Activated T-cell treated with anti-CD3 and anti-CD28 coated beads, Interleukin-2, amount 50 U/mL, for 1 hour (primary cell): ENCODE data around the gene ZNF582.
A peak's percentile ranks its signal among the peaks of the same experiment; 100 is the strongest.

Experiments used
- DNase-seq: peaks from one replicate; pipeline ENCODE4 v3.0.0-alpha.2; 2020

ZNF582 gene

GRCh38 chr19:56393119-56394012 lies at the start of gene ZNF582:
Gene ZNF582, minus strand, starts transcription at chr19:56393534. Its CDS starts 1,782 bp downstream, at chr19:56391752.
- DNase-seq = peak; percentile 86

- no peak for DNase-seq
Observed at GRCh38 chr19:56441206-56441792, 48.0 kb upstream of the ZNF582 start.

- no peak for DNase-seq
Observed at GRCh38 chr19:56423985-56424353, 30.6 kb upstream of the ZNF582 start.

DNA sequence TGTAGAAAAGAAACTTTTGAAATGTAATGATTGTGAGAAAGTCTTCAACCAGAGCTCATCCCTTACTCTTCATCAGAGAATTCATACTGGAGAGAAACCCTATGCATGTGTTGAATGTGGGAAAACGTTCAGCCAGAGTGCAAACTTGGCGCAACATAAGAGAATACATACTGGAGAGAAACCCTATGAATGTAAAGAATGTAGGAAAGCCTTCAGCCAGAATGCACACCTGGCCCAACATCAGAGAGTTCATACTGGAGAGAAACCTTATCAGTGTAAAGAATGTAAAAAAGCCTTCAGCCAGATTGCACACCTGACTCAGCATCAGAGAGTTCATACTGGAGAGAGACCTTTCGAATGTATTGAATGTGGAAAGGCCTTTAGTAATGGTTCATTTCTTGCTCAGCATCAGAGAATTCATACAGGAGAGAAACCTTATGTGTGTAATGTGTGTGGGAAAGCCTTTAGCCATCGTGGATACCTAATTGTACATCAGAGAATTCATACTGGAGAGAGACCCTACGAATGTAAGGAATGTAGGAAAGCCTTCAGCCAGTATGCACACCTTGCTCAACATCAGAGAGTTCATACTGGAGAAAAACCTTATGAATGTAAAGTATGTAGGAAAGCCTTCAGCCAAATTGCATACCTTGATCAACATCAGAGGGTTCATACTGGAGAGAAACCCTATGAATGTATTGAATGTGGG lies 30.1 kb upstream of the ZNF582 start:
- DNase-seq = no peak

- no peak for DNase-seq
Observed at GRCh38 chr19:56405062-56405461, 11.7 kb upstream of the ZNF582 start.

- no peak for DNase-seq
Observed at GRCh38 chr19:56404705-56405056, 11.3 kb upstream of the ZNF582 start.

DNA sequence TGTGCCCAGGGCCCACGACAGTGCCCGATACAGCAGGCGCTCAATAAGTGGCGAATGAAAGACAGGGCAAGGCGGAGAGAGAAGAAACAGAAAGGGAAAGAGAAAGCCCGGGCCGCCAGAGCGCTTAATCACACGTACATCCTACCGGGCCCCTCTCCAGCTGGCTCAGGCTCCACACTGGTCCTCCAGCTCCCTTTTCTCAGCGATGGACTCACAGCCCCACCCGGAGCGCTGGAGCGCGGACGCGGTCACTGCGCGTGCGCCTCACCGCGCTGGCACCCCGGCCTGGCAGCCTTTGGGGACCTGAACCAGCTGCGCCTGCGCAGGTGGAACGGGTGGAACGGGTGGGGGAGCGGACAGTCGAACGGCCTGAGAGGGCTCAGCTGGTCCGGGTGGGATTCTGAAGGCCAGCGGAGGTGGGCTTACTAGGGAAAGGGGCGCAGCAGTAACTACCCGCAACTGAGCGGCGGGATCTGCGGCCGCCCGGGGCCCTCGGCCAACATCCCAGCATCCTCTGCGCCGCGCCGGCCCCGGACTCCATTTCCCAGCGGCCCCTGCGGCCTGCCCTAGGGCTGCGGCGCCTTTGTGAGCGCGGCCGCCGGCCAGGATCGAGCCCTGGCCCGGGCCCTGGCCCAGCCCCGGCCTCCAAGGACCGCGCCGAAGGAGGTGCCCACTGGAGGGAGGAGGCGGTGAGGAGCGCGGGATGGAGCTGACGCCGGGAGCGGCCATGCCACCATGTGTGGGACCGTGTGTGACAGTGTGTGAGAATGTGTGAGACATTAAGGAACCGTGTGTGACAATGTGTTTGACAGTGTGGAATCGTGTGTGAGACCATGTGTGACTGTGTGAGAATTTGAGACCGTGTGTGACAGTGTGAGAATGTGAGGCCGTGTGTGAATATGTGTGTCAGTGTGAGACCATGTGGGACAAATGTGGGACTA lies 10.7 kb upstream of the ZNF582 start, which contains the start of gene ZNF583:
TSS of gene ZNF583 (plus strand) at position 569 of the 941 bp plus-strand sequence. CDS start 2,783 bp downstream, outside the sequence.
- DNase-seq = peak; percentile 92

DNA sequence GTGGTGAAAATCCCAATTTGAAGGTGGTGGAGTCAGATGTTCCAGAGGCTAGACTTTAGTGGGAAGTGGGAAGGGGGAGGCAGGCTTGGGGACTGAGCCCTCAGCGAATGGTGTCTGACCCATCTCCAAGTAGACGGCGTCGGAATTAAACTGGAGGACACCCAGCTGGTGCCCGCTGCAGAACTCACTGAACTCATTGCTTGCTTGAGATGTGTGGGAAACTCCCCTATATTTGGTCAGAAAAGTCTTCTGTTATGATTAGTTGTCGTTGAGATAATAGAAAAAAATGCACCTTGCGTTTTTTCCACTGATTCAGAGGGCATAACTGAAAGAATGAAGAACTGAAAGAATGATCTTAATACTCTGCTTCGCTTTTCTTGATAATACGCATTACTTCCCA lies 9.9 kb upstream of the ZNF582 start:
- no peak for DNase-seq

DNA sequence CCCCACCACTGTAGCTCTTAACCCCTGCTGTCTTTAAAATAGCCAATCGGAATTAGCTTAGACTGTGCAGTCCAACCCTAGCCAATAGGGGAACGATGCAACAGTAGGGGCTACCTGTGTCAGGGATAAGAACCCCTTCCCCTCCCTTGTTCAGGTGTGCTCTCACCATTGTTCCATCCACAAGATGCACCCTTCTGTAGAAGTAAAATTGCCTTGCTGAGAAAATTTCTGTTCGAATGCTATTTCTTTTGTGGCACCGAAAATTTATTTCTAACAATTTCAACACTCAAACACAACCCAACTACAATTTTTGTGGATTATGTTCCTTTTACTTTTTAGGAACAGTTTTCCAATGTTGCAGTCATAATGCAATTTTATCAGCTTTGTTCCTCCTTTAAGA lies 7.2 kb upstream of the ZNF582 start:
- no peak for DNase-seq

DNA sequence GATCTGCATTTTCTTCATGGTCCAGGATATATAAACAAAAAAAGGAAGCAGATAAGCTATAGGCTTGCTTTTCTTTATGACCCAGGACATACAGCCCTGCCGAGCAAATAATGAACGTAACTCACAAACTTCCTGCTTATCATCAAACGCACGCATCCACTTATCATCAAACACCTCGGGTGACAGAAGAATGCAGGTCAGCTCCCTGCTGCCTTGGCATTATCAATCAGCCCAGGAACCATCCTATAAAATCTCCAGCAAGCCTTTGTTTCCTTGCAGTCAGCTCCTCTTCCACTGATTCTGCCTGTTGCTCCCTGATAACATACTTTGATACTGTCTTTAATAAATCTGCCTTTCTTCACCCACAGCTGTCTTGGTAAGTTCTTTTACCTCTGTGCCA lies 5.5 kb upstream of the ZNF582 start:
- DNase-seq = no peak

DNA sequence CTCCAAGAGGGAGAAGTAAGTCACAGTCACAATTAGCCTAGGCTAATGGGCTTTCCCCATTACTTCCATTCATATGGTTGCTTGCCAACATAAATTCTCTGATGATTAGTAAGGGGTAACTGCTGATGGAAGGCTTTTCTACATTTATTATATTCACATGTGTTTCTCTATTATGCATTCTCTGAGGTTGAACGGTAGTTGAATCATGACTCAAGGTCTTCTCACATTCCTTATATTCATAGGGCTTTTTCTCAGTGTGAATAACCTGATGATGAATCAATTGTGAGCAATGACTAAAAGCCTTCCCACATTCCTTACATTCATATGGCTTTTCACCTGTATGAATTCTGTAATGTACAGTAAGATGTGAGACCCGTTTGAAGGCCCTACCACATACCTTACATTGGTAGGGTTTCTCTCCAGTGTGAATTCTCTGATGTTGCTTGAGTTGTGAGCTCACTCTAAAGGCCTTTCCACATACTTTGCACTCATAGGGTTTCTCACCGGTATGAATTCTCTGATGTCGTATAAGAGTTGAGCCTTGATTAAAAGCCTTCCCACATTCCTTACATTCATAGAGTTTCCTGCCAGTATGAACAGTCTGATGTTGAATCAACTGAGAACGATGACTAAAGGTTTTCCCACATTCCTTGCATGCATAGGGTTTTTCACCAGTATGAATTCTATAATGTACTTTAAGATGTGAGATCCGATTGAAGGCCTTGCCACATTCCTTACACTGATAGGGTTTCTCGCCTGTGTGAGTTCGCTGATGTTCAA lies 9.3 kb downstream of the ZNF582 start:
- DNase-seq = no peak

DNA sequence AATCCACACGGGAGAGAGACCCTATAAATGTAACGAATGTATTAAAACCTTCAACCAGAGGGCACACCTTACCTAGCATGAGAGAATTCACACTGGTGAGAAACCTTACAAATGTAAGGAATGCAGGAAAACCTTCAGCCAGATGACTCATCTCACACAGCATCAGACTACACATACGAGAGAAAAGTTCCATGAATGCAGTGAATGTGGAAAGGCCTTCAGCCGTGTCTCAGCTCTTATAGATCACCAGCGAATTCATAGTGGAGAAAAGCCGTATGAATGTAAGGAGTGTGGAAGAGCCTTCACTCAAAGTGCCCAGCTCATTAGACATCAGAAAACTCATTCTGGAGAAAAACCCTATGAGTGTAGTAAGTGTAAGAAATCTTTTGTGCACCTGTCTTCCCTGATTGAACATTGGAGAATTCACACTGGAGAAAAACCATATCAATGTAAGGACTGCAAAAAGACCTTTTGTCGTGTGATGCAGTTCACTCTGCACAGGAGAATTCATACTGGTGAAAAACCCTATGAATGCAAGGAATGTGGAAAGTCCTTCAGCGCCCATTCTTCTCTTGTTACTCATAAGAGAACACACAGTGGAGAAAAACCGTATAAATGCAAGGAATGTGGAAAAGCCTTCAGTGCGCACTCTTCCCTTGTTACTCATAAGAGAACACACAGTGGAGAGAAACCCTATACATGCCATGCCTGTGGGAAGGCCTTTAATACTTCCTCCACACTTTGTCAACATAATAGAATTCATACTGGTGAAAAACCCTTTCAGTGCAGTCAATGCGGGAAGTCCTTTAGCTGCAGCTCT lies 16.0 kb downstream of the ZNF582 start:
- no peak for DNase-seq

DNA sequence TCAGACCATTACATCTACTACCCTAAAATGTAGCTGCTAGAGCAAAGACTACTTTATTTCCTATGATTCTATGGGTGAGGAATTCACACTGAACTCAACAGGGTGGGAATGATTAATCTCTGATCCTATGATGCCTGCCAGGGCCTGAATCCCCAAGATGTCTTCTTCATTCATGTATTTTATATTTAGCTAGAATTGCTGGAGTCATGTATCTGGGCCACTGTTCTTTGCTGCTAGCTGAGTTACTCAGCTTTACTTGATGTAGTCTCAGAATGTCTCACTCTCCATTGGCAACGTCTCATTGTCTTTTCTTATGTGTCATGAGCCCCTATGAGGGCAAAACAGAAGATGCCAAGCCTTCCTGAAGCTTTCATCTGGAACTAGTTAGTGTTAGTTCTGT lies 21.1 kb downstream of the ZNF582 start:
- DNase-seq = no peak

GRCh38 chr19:56369886-56370676 lies 23.3 kb downstream of the ZNF582 start:
- DNase-seq = no peak

DNA sequence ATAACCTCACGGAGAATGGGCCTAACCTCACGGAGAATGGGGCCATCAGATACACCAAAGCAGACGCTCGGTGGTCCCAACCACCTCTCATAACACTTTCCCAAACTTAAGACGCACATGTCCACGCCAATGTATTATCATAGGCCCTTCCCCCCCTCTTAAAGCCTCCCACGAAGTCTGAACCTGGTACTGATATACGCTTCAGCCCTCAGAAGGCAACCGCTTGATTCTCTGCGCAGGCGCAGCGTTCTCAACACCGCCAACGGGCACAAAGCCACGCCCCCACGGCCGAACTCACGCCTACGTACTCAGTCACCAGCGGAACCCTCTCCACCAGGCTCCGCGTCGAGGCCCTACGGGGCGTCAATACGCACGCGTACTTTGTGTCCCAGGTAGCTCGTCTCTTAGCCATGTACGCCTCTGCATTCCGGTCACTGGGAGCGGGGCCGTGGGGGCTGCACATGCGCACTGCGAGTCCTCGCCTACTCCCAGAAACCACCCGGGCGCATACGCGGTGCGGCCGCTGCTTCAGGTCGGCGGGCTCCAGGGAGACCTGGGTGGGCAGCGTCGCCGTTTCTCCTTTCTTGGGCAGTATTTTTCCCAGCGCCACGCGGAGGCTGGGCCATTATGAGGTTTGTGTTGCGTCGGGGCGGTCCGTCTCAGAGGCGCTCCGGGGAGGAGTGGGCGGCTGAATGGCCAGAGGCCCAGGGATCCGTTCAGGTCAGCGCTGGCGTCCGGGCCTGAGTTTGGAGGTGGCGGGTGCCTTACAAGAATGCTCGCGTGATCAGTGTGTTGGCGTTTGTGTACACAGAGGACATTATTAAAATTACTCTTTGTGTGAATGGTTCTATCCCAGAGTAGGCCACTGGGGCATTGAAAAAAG lies 25.3 kb downstream of the ZNF582 start:
- DNase-seq = peak; percentile 77

GRCh38 chr19:56360841-56361240 lies 32.5 kb downstream of the ZNF582 start:
- DNase-seq = no peak

DNA sequence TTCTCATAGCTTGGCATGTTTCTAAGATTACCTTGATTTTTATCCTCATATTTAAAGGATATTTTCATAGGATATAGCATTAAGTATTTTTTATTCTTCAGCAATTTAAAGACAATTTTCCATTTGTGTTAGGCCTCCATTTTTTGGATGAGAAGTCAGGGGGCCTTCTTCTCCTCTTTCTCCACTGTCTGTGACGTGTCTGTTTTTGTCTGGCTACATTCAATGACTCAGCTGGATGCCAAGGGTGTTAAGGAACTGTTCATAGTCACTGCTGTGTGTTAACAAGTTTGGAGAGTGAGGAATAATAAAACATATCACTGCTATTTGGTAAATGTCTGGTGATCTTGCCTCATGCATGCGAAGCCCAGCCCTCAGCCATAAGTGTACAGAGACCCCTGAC lies 36.4 kb downstream of the ZNF582 start:
- no peak for DNase-seq

GRCh38 chr19:56355517-56355916 lies 37.8 kb downstream of the ZNF582 start:
- DNase-seq = no peak

- no peak for DNase-seq
Observed at GRCh38 chr19:56351208-56351607, 42.1 kb downstream of the ZNF582 start.
